ENCODE data around the gene NRP1.

NRP1 gene

GRCh38 chr10:33244354-33244967 is 90.0 kb downstream of the NRP1 start:
- TF ChIP-seq EZH2phosphoT487 (IDR thresholded peaks at IDR 0.05; ENCODE audit: borderline replicate concordance, low read length) (no peak), CTCF (IDR thresholded peaks at IDR 0.05; ENCODE audit: low read depth, low read length, poor library complexity, severe bottlenecking) (no peak)
- Histone ChIP-seq H4K20me1 (ENCODE audit: control insufficient read depth, insufficient read depth, low read depth, low read length) (no peaks in the 10 kb centered on the region), H3K27me3 (ENCODE audit: control insufficient read depth, low read length) (no peaks in the 10 kb centered on the region), H3K27ac (ENCODE audit: low read depth, low read length) (no peak overlapping the region), H3K4me3 (ENCODE audit: low read length) (no peak overlapping the region), H3K9me3 (ENCODE audit: control insufficient read depth, insufficient read depth, low read length) (no peaks in the 10 kb centered on the region), H3F3A (ENCODE audit: control insufficient read depth, insufficient read depth) (no peaks in the 10 kb centered on the region), H3K79me2 (ENCODE audit: control insufficient read depth, low read length) (no peaks in the 10 kb centered on the region), H3K36me3 (ENCODE audit: control insufficient read depth, low read length) (no peaks in the 10 kb centered on the region), H3K9me2 (replicated peaks; ENCODE audit: control insufficient read depth, low read length) (no peaks in the 10 kb centered on the region), H3K4me2 (ENCODE audit: low read length) (no peak overlapping the region), H3K4me1 (ENCODE audit: control insufficient read depth, low read length) (no peaks in the 10 kb centered on the region)

GRCh38 chr10:33243703-33244102 is 90.8 kb downstream of the NRP1 start:
- H3K79me2 ChIP-seq (ENCODE audit: control insufficient read depth, low read length): no peaks in the 10 kb centered on the region
- no peaks in the 10 kb centered on the region for H3K9me3 ChIP-seq (ENCODE audit: control insufficient read depth, insufficient read depth, low read length)
- TF ChIP-seq CTCF (IDR thresholded peaks at IDR 0.05; ENCODE audit: low read depth, low read length, poor library complexity, severe bottlenecking): no peak
- TF ChIP-seq EZH2phosphoT487 (IDR thresholded peaks at IDR 0.05; ENCODE audit: borderline replicate concordance, low read length): no peak
- no peaks in the 10 kb centered on the region for H3K4me1 ChIP-seq (ENCODE audit: control insufficient read depth, low read length)
- H4K20me1 ChIP-seq (ENCODE audit: control insufficient read depth, insufficient read depth, low read depth, low read length): no peaks in the 10 kb centered on the region
- H3K27me3 ChIP-seq (ENCODE audit: control insufficient read depth, low read length): no peaks in the 10 kb centered on the region
- H3F3A ChIP-seq (ENCODE audit: control insufficient read depth, insufficient read depth): no peaks in the 10 kb centered on the region
- H3K4me2 ChIP-seq (ENCODE audit: low read length): no peak overlapping the region
- H3K9me2 ChIP-seq (replicated peaks; ENCODE audit: control insufficient read depth, low read length): no peaks in the 10 kb centered on the region
- H3K4me3 ChIP-seq (ENCODE audit: low read length): no peak overlapping the region
- H3K36me3 ChIP-seq (ENCODE audit: control insufficient read depth, low read length): no peaks in the 10 kb centered on the region
- no peak overlapping the region for H3K27ac ChIP-seq (ENCODE audit: low read depth, low read length)

- H3K4me3 ChIP-seq (ENCODE audit: low read length): no peak overlapping the region
- TF ChIP-seq CTCF (IDR thresholded peaks at IDR 0.05; ENCODE audit: low read depth, low read length, poor library complexity, severe bottlenecking) (no peak), EZH2phosphoT487 (IDR thresholded peaks at IDR 0.05; ENCODE audit: borderline replicate concordance, low read length) (no peak)
- H3K9me3 ChIP-seq (ENCODE audit: control insufficient read depth, insufficient read depth, low read length): no peaks in the 10 kb centered on the region
- H3K4me2 ChIP-seq (ENCODE audit: low read length): no peak overlapping the region
- H4K20me1 ChIP-seq (ENCODE audit: control insufficient read depth, insufficient read depth, low read depth, low read length): no peaks in the 10 kb centered on the region
- no peaks in the 10 kb centered on the region for H3F3A ChIP-seq (ENCODE audit: control insufficient read depth, insufficient read depth)
- no peaks in the 10 kb centered on the region for H3K36me3 ChIP-seq (ENCODE audit: control insufficient read depth, low read length)
- no peaks in the 10 kb centered on the region for H3K79me2 ChIP-seq (ENCODE audit: control insufficient read depth, low read length)
- no peaks in the 10 kb centered on the region for H3K27me3 ChIP-seq (ENCODE audit: control insufficient read depth, low read length)
- H3K27ac ChIP-seq (ENCODE audit: low read depth, low read length): no peak overlapping the region
- no peaks in the 10 kb centered on the region for H3K9me2 ChIP-seq (replicated peaks; ENCODE audit: control insufficient read depth, low read length)
- H3K4me1 ChIP-seq (ENCODE audit: control insufficient read depth, low read length): no peaks in the 10 kb centered on the region
These were observed 91.5 kb downstream of the NRP1 start for GRCh38 chr10:33242931-33243330.
